BLaER1 (cell line): ENCODE results near the gene CHST5.
"Not testable (repeated sequence)": the region's sequence is repeated elsewhere in the genome, so short reads cannot be mapped to it uniquely, and the experiment has no call there.

ENCODE experiments used
- H3K27ac ChIP-seq: shearing (Covaris generic); formaldehyde crosslinking; 2 replicates; pipeline ENCODE4 v1.8.1; 2022
- H3K27me3 ChIP-seq: shearing (Covaris generic); formaldehyde crosslinking; 2 replicates; pipeline ENCODE4 v1.8.1; 2022
- H3K36me3 ChIP-seq: shearing (Covaris generic); formaldehyde crosslinking; 2 replicates; pipeline ENCODE4 v1.8.1; 2022
- H3K4me1 ChIP-seq: shearing (Covaris generic); formaldehyde crosslinking; 2 replicates; pipeline ENCODE4 v1.8.1; 2022
- H3K4me2 ChIP-seq: shearing (Covaris generic); formaldehyde crosslinking; 2 replicates; pipeline ENCODE4 v1.8.1; 2022
- H3K4me3 ChIP-seq: shearing (Covaris generic); formaldehyde crosslinking; 2 replicates; pipeline ENCODE4 v1.8.1; 2022
- H3K9ac ChIP-seq: shearing (Covaris generic); formaldehyde crosslinking; 2 replicates; pipeline ENCODE4 v1.8.1; 2022
- H3K9me3 ChIP-seq: shearing (Covaris generic); formaldehyde crosslinking; 2 replicates; pipeline ENCODE4 v1.8.1; 2022
- H4K20me1 ChIP-seq: shearing (Covaris generic); formaldehyde crosslinking; 2 replicates; pipeline ENCODE4 v1.8.1; 2022
- Cebpa-rat ChIP-seq: shearing (Covaris generic); IDR thresholded peaks from 2 replicates; pipeline ENCODE4 v1.8.1; 2022

The CHST5 gene

GRCh38 chr16:75514296-75514695, 21.6 kb downstream of the CHST5 start:
- no peak overlapping the region for H3K9ac ChIP-seq
- no peaks in the 10 kb centered on the region for H3K36me3 ChIP-seq
- H3K4me2 ChIP-seq, result no peak overlapping the region
- TF ChIP-seq Cebpa-rat, result no peak
- H3K9me3 ChIP-seq, result peaks cover 11% of the 10 kb centered on the region
- H3K4me3 ChIP-seq, result no peak overlapping the region
- H3K27me3 ChIP-seq, result no peaks in the 10 kb centered on the region
- no peaks in the 10 kb centered on the region for H4K20me1 ChIP-seq
- peaks cover 21% of the 10 kb centered on the region for H3K4me1 ChIP-seq
- H3K27ac ChIP-seq, result no peak overlapping the region

GRCh38 chr16:75506574-75506973, 29.3 kb downstream of the CHST5 start:
- no peak for TF ChIP-seq Cebpa-rat
- Histone ChIP-seq H3K4me2 (peak overlapping the region; percentile 66), H3K27ac (peak overlapping the region; percentile 65), H3K9me3 (peaks cover 43% of the 10 kb centered on the region), H3K4me1 (peaks cover 68% of the 10 kb centered on the region), H4K20me1 (no peaks in the 10 kb centered on the region), H3K36me3 (no peaks in the 10 kb centered on the region), H3K27me3 (no peaks in the 10 kb centered on the region), H3K9ac (no peak overlapping the region), H3K4me3 (no peak overlapping the region)

- H3K27me3 ChIP-seq, result no peaks in the 10 kb centered on the region
- H4K20me1 ChIP-seq, result no peaks in the 10 kb centered on the region
- peak overlapping the region; percentile 66 for H3K4me2 ChIP-seq
- H3K27ac ChIP-seq, result peak overlapping the region; percentile 65
- H3K9ac ChIP-seq, result no peak overlapping the region
- peaks cover 72% of the 10 kb centered on the region for H3K4me1 ChIP-seq
- H3K36me3 ChIP-seq, result no peaks in the 10 kb centered on the region
- H3K4me3 ChIP-seq, result no peak overlapping the region
- H3K9me3 ChIP-seq, result peaks cover 43% of the 10 kb centered on the region
- TF ChIP-seq Cebpa-rat, result no peak
These were observed 29.8 kb downstream of the CHST5 start for GRCh38 chr16:75506107-75506506.

GRCh38 chr16:75503801-75504200, 32.1 kb downstream of the CHST5 start:
- Histone ChIP-seq H3K9me3 (peaks cover 45% of the 10 kb centered on the region), H4K20me1 (no peaks in the 10 kb centered on the region), H3K4me2 (peak overlapping the region; percentile 50), H3K4me1 (peaks cover 84% of the 10 kb centered on the region), H3K9ac (no peak overlapping the region), H3K4me3 (no peak overlapping the region), H3K27ac (peak overlapping the region; percentile 62), H3K36me3 (no peaks in the 10 kb centered on the region), H3K27me3 (no peaks in the 10 kb centered on the region)
- TF ChIP-seq Cebpa-rat, result no peak

GRCh38 chr16:75502916-75503605, 32.8 kb downstream of the CHST5 start:
- Histone ChIP-seq H3K9ac (no peak overlapping the region), H3K4me1 (peaks cover 86% of the 10 kb centered on the region), H3K4me3 (no peak overlapping the region), H4K20me1 (no peaks in the 10 kb centered on the region), H3K4me2 (peak overlapping the region; percentile 50), H3K27me3 (no peaks in the 10 kb centered on the region), H3K27ac (peak overlapping the region; percentile 30), H3K9me3 (peaks cover 37% of the 10 kb centered on the region), H3K36me3 (no peaks in the 10 kb centered on the region)
- no peak for TF ChIP-seq Cebpa-rat

GRCh38 chr16:75501820-75502219, 34.1 kb downstream of the CHST5 start:
- H4K20me1 ChIP-seq, H3K36me3 ChIP-seq, H3K4me3 ChIP-seq, H3K4me2 ChIP-seq, H3K27me3 ChIP-seq, H3K27ac ChIP-seq, H3K9ac ChIP-seq: not testable (repeated sequence)
- Histone ChIP-seq H3K4me1 (peaks cover 86% of the 10 kb centered on the region), H3K9me3 (peaks cover 25% of the 10 kb centered on the region)

GRCh38 chr16:75501359-75501758, 34.5 kb downstream of the CHST5 start:
- Histone ChIP-seq H3K4me1 (peaks cover 86% of the 10 kb centered on the region), H3K4me2 (no peak overlapping the region), H3K9ac (no peak overlapping the region), H4K20me1 (no peaks in the 10 kb centered on the region), H3K36me3 (no peaks in the 10 kb centered on the region), H3K9me3 (peaks cover 20% of the 10 kb centered on the region), H3K27ac (no peak overlapping the region), H3K4me3 (no peak overlapping the region), H3K27me3 (no peaks in the 10 kb centered on the region)
- TF ChIP-seq Cebpa-rat, result no peak

- not testable (repeated sequence) for H4K20me1 ChIP-seq, H3K9ac ChIP-seq, H3K27ac ChIP-seq, H3K27me3 ChIP-seq, H3K4me3 ChIP-seq, H3K36me3 ChIP-seq
- peaks cover 11% of the 10 kb centered on the region for H3K9me3 ChIP-seq
- peak overlapping the region; percentile 39; the same call in 1 of the 2 replicates for H3K4me2 ChIP-seq
- peaks cover 79% of the 10 kb centered on the region for H3K4me1 ChIP-seq
These were observed 37.1 kb downstream of the CHST5 start for GRCh38 chr16:75498605-75499322.

- Histone ChIP-seq H3K27ac (peak overlapping the region; percentile 0; the same call in 1 of the 2 replicates), H3K4me2 (no peak overlapping the region), H3K4me3 (no peak overlapping the region), H3K36me3 (no peaks in the 10 kb centered on the region), H3K9me3 (peaks cover 11% of the 10 kb centered on the region; the same call in 1 of the 2 replicates), H3K27me3 (no peaks in the 10 kb centered on the region), H4K20me1 (peaks cover 1% of the 10 kb centered on the region; the same call in 1 of the 2 replicates), H3K9ac (no peak overlapping the region), H3K4me1 (peaks cover 79% of the 10 kb centered on the region)
- TF ChIP-seq Cebpa-rat, result no peak
These were observed 38.4 kb downstream of the CHST5 start for GRCh38 chr16:75497558-75497957.

GRCh38 chr16:75495076-75495674, 40.7 kb downstream of the CHST5 start, which contains the start of gene CHST6:
TSS of gene CHST6 (minus strand) at chr16:75495441. CDS start at chr16:75479828, 15,613 bp downstream.
- H3K4me2 ChIP-seq, result peak within 1 kb of the TSS; percentile 93
- peak within 1 kb of the TSS; percentile 85 for H3K9ac ChIP-seq
- no peaks in the 10 kb centered on the region for H3K36me3 ChIP-seq
- H3K27me3 ChIP-seq, result no peaks in the 10 kb centered on the region
- H3K4me3 ChIP-seq, result peak within 1 kb of the TSS; percentile 79
- H4K20me1 ChIP-seq, result peaks cover 23% of the 10 kb centered on the region
- peak within 1 kb of the TSS; percentile 84 for H3K27ac ChIP-seq
- peaks cover 2% of the 10 kb centered on the region; the same call in 1 of the 2 replicates for H3K9me3 ChIP-seq
- TF ChIP-seq Cebpa-rat, result no peak
- H3K4me1 ChIP-seq, result peaks cover 84% of the 10 kb centered on the region
